ENCODE results near the gene PCDHGA8.

DNA sequence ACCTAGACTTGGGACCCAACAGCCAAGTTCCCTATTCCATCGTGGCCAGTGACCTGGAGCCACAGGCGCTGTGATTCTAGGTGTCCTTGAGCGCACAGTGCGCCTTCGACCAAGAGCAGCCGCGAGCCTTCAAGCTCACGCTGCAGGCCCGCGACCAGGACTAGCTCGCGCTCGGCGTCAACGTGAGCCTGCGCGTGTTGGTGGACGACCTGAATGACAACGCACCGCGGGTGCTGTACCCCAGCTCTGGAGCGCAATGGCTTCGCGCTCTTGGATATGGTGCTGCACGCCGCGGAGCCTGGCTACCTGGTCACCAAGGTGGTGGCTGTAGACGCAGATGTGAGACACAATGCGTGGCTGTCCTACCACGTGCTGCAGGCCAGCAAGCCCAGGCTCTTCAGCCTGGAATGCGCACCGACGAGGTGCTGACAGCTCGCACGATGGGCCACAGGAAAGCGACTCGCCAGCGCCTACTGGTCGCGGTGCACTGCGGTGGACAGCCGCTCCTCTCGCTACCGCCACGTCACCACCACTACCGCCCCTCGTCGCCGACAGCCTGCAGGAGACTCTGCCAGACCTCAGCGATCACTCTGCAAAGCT is 49.2 kb downstream of the PCDHGA8 start:
- TF ChIP-seq POLR2A (IDR thresholded peaks at IDR 0.05) (no peak), CTCF (IDR thresholded peaks at IDR 0.05) (no peak), POLR2AphosphoS5 (IDR thresholded peaks at IDR 0.05) (no peak), EP300 (IDR thresholded peaks at IDR 0.05) (no peak)

Measured in gastroesophageal sphincter (tissue), 3 donors.